ENCODE results near the gene CD83.
"Not testable (repeated sequence)": the region's sequence is repeated elsewhere in the genome, so short reads cannot be mapped to it uniquely, and the experiment has no call there.

Gene CD83

GRCh38 chr6:14117158-14118090 is at the start of gene CD83:
Gene CD83, plus strand, starts transcription at chr6:14117772. Its CDS starts 40 bp downstream, at chr6:14117812.
- H3K4me1 Mint-ChIP-seq = peaks cover 30% of the 10 kb centered on the region
- peaks cover 8% of the 10 kb centered on the region for H3K36me3 Mint-ChIP-seq
- peak; percentile 96 to 97 for DNase-seq (ENCODE audit: low spot score in 2 of 2)

GRCh38 chr6:14068133-14068532 is 49.4 kb upstream of the CD83 start:
- Mint-ChIP-seq H3K9me3 (no peaks in the 10 kb centered on the region), H3K4me1 (peaks cover 7% of the 10 kb centered on the region), H3K27ac (peak overlapping the region; percentile 28), H3K36me3 (no peaks in the 10 kb centered on the region), H3K27me3 (no peaks in the 10 kb centered on the region), H3K4me3 (no peak overlapping the region)
- ATAC-seq (ENCODE audit: low read depth) (no peak), DNase-seq (ENCODE audit: low spot score in 2 of 2) (no peak)

More at GRCh38 chr6:14117158-14118090, at the start of gene CD83:
- no peaks in the 10 kb centered on the region for H3K9me3 Mint-ChIP-seq
- peak; percentile 63 for ATAC-seq (ENCODE audit: low read depth)
- H3K27ac Mint-ChIP-seq = peak within 1 kb of the TSS; percentile 98
- H3K4me3 Mint-ChIP-seq = peak within 1 kb of the TSS; percentile 94
- H3K27me3 Mint-ChIP-seq = no peaks in the 10 kb centered on the region

GRCh38 chr6:14068623-14069022 is 48.9 kb upstream of the CD83 start:
- no peak for DNase-seq (ENCODE audit: low spot score in 2 of 2)
- Mint-ChIP-seq H3K9me3 (no peaks in the 10 kb centered on the region), H3K27me3 (no peaks in the 10 kb centered on the region), H3K4me1 (peaks cover 9% of the 10 kb centered on the region), H3K4me3 (no peak overlapping the region), H3K27ac (peak overlapping the region; percentile 13), H3K36me3 (no peaks in the 10 kb centered on the region)
- no peak for ATAC-seq (ENCODE audit: low read depth)

GRCh38 chr6:14070457-14070856 is 47.1 kb upstream of the CD83 start:
- Mint-ChIP-seq H3K27ac (no peak overlapping the region), H3K36me3 (no peaks in the 10 kb centered on the region), H3K27me3 (no peaks in the 10 kb centered on the region), H3K4me3 (no peak overlapping the region), H3K9me3 (no peaks in the 10 kb centered on the region), H3K4me1 (peaks cover 25% of the 10 kb centered on the region)
- ATAC-seq (ENCODE audit: low read depth) (no peak), DNase-seq (ENCODE audit: low spot score in 2 of 2) (no peak)

GRCh38 chr6:14072084-14072483 is 45.5 kb upstream of the CD83 start:
- DNase-seq (ENCODE audit: low spot score in 2 of 2) (no peak), ATAC-seq (ENCODE audit: low read depth) (no peak)
- H3K4me1 Mint-ChIP-seq = peaks cover 24% of the 10 kb centered on the region
- no peaks in the 10 kb centered on the region for H3K9me3 Mint-ChIP-seq
- H3K27ac Mint-ChIP-seq = no peak overlapping the region
- H3K4me3 Mint-ChIP-seq = no peak overlapping the region
- no peaks in the 10 kb centered on the region for H3K36me3 Mint-ChIP-seq
- H3K27me3 Mint-ChIP-seq = no peaks in the 10 kb centered on the region

GRCh38 chr6:14073561-14074354 is 43.8 kb upstream of the CD83 start:
- H3K27me3 Mint-ChIP-seq, H3K36me3 Mint-ChIP-seq, H3K9me3 Mint-ChIP-seq: not testable (repeated sequence)
- H3K4me3 Mint-ChIP-seq = peak overlapping the region; percentile 80
- peak overlapping the region; percentile 99 for H3K27ac Mint-ChIP-seq
- H3K4me1 Mint-ChIP-seq = peaks cover 31% of the 10 kb centered on the region
- DNase-seq (ENCODE audit: low spot score in 2 of 2) (peak in 1 of 2 donors; percentile 40), ATAC-seq (ENCODE audit: low read depth) (peak; percentile 67)

GRCh38 chr6:14074476-14075094 is 43.0 kb upstream of the CD83 start:
- Mint-ChIP-seq H3K27ac (peak overlapping the region; percentile 99), H3K36me3 (no peaks in the 10 kb centered on the region), H3K4me3 (peak overlapping the region; percentile 80), H3K9me3 (no peaks in the 10 kb centered on the region), H3K4me1 (peaks cover 31% of the 10 kb centered on the region), H3K27me3 (no peaks in the 10 kb centered on the region)
- peak; percentile 2 for ATAC-seq (ENCODE audit: low read depth)
- no peak for DNase-seq (ENCODE audit: low spot score in 2 of 2)

GRCh38 chr6:14075095-14075503 is 42.5 kb upstream of the CD83 start:
- Mint-ChIP-seq H3K9me3 (no peaks in the 10 kb centered on the region), H3K4me1 (peaks cover 31% of the 10 kb centered on the region)
- peak; percentile 42 to 55 for DNase-seq (ENCODE audit: low spot score in 2 of 2)

GRCh38 chr6:14077193-14077867 is 40.2 kb upstream of the CD83 start:
- Mint-ChIP-seq H3K9me3 (no peaks in the 10 kb centered on the region), H3K4me3 (no peak overlapping the region), H3K27me3 (no peaks in the 10 kb centered on the region), H3K27ac (no peak overlapping the region), H3K36me3 (no peaks in the 10 kb centered on the region), H3K4me1 (peaks cover 30% of the 10 kb centered on the region)
- ATAC-seq (ENCODE audit: low read depth) (no peak), DNase-seq (ENCODE audit: low spot score in 2 of 2) (no peak)

More at GRCh38 chr6:14075095-14075503, 42.5 kb upstream of the CD83 start:
- Mint-ChIP-seq H3K4me3 (peak overlapping the region; percentile 80), H3K36me3 (no peaks in the 10 kb centered on the region), H3K27me3 (no peaks in the 10 kb centered on the region), H3K27ac (peak overlapping the region; percentile 99)
- ATAC-seq (ENCODE audit: low read depth) = peak; percentile 81

GRCh38 chr6:14079433-14079832 is 38.1 kb upstream of the CD83 start:
- Mint-ChIP-seq H3K4me1 (peaks cover 22% of the 10 kb centered on the region), H3K4me3 (no peak overlapping the region), H3K36me3 (no peaks in the 10 kb centered on the region), H3K27me3 (no peaks in the 10 kb centered on the region), H3K27ac (no peak overlapping the region), H3K9me3 (no peaks in the 10 kb centered on the region)
- DNase-seq (ENCODE audit: low spot score in 2 of 2) = no peak
- ATAC-seq (ENCODE audit: low read depth) = no peak

GRCh38 chr6:14079971-14080370 is 37.6 kb upstream of the CD83 start:
- Mint-ChIP-seq H3K4me3 (no peak overlapping the region), H3K27ac (no peak overlapping the region), H3K4me1 (peaks cover 20% of the 10 kb centered on the region), H3K27me3 (no peaks in the 10 kb centered on the region), H3K9me3 (no peaks in the 10 kb centered on the region), H3K36me3 (no peaks in the 10 kb centered on the region)
- ATAC-seq (ENCODE audit: low read depth) = no peak
- no peak for DNase-seq (ENCODE audit: low spot score in 2 of 2)

- ATAC-seq (ENCODE audit: low read depth) (no peak), DNase-seq (ENCODE audit: low spot score in 2 of 2) (no peak)
- Mint-ChIP-seq H3K9me3 (no peaks in the 10 kb centered on the region), H3K36me3 (no peaks in the 10 kb centered on the region), H3K27ac (no peak overlapping the region), H3K4me3 (no peak overlapping the region), H3K27me3 (no peaks in the 10 kb centered on the region), H3K4me1 (peaks cover 24% of the 10 kb centered on the region)
Measured at GRCh38 chr6:14081126-14081525, 36.4 kb upstream of the CD83 start.

- Mint-ChIP-seq H3K27ac (no peak overlapping the region), H3K4me3 (no peak overlapping the region), H3K27me3 (no peaks in the 10 kb centered on the region), H3K9me3 (no peaks in the 10 kb centered on the region), H3K36me3 (no peaks in the 10 kb centered on the region), H3K4me1 (peaks cover 19% of the 10 kb centered on the region)
- no peak for ATAC-seq (ENCODE audit: low read depth)
- no peak for DNase-seq (ENCODE audit: low spot score in 2 of 2)
Measured at GRCh38 chr6:14082771-14083170, 34.8 kb upstream of the CD83 start.

Data from memory B cell (primary cell).